Measurements from ENCODE around the gene HAX1. TPM values are rescaled to one million over a fixed set of nuclear protein-coding genes. Genes with fewer than 3 reads are reported as not detected.
"Not testable (repeated sequence)": the region's sequence is repeated elsewhere in the genome, so short reads cannot be mapped to it uniquely, and the experiment has no call there.

The HAX1 gene
- total and polyA plus RNA-seq, 2 donors (not counting 1 experiment from before 2014, with no cell fraction given), result 89.9 to 152 TPM

GRCh38 chr1:154270833-154271232 is 1.6 kb upstream of the HAX1 start:
- TF ChIP-seq, protein P1, sequence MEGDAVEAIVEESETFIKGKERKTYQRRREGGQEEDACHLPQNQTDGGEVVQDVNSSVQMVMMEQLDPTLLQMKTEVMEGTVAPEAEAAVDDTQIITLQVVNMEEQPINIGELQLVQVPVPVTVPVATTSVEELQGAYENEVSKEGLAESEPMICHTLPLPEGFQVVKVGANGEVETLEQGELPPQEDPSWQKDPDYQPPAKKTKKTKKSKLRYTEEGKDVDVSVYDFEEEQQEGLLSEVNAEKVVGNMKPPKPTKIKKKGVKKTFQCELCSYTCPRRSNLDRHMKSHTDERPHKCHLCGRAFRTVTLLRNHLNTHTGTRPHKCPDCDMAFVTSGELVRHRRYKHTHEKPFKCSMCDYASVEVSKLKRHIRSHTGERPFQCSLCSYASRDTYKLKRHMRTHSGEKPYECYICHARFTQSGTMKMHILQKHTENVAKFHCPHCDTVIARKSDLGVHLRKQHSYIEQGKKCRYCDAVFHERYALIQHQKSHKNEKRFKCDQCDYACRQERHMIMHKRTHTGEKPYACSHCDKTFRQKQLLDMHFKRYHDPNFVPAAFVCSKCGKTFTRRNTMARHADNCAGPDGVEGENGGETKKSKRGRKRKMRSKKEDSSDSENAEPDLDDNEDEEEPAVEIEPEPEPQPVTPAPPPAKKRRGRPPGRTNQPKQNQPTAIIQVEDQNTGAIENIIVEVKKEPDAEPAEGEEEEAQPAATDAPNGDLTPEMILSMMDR (conservative IDR thresholded peaks at IDR 0.05 in 1 of 2, IDR thresholded peaks at IDR 0.05 in 1 of 2; ENCODE audit: low read depth in 1 of 2, low read length in 2 of 2), result no peak
- TF ChIP-seq EZH2 (IDR thresholded peaks at IDR 0.05; ENCODE audit: low read length, missing control alignments), result no peak
- Histone ChIP-seq H3K4me3 (replicated peaks in 1 of 4; ENCODE audit: control extremely low read depth in 1 of 4, insufficient read depth in 1 of 4, low read depth in 3 of 4, low read length in 4 of 4) (no peak overlapping the region), H3K9me3 (ENCODE audit: control insufficient read depth, insufficient read depth, low read depth, low read length) (no peaks in the 10 kb centered on the region), H2AFZ (ENCODE audit: low read length) (no peak overlapping the region), H3K4me1 (ENCODE audit: control insufficient read depth, extremely low read depth, insufficient read depth, low read length) (peaks cover 6% of the 10 kb centered on the region), H3K27me3 (ENCODE audit: control insufficient read depth, insufficient read depth, low read length) (no peaks in the 10 kb centered on the region), H4K20me1 (ENCODE audit: control insufficient read depth, extremely low read depth, insufficient read depth, low read length) (no peaks in the 10 kb centered on the region), H3K27ac (ENCODE audit: insufficient read depth, low read length) (no peak overlapping the region), H3K79me2 (ENCODE audit: control insufficient read depth, insufficient read depth, low read length) (peaks cover 11% of the 10 kb centered on the region), H3K4me2 (ENCODE audit: extremely low read depth, insufficient read depth, low read length) (no peak overlapping the region), H3K9ac (ENCODE audit: insufficient read depth, low read length) (no peak overlapping the region), H3K36me3 (ENCODE audit: control insufficient read depth, insufficient read depth, low read length) (peaks cover 14% of the 10 kb centered on the region)
- DNase-seq (ENCODE audit: low read depth in 2 of 2), result no peak

DNA sequence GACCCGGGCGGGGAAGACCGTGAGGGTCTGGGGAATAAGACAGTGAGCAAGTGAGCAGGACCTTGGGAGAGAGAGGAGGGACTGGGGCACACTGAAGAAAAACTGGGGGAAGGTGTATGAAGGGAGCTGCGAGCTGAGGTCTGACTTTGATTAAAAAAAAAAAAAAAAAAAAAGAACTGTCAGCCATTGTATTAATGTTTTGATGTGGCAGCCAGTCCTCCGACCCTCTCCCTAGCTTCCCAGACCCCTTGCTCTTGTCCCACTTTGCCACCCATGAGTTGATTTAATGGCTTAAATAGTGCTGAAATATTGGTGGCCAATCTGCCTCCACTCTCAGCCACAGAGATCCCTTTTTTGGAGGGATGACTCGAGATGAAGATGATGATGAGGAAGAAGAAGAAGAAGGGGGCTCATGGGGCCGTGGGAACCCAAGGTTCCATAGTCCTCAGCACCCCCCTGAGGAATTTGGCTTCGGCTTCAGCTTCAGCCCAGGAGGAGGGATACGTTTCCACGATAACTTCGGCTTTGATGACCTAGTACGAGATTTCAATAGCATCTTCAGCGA is 652 bp downstream of the HAX1 start:
- H3K4me1 ChIP-seq (ENCODE audit: control insufficient read depth, extremely low read depth, insufficient read depth, low read length), result peaks cover 6% of the 10 kb centered on the region
- H3K27ac ChIP-seq (ENCODE audit: insufficient read depth, low read length), result peak overlapping the region; percentile 86
- H3K9me3 ChIP-seq (ENCODE audit: control insufficient read depth, insufficient read depth, low read depth, low read length), result no peaks in the 10 kb centered on the region
- peaks cover 9% of the 10 kb centered on the region for H3K36me3 ChIP-seq (ENCODE audit: control insufficient read depth, insufficient read depth, low read length)
- peak overlapping the region; percentile 73 for H2AFZ ChIP-seq (ENCODE audit: low read length)
- peaks cover 11% of the 10 kb centered on the region for H3K79me2 ChIP-seq (ENCODE audit: control insufficient read depth, insufficient read depth, low read length)
- H4K20me1 ChIP-seq (ENCODE audit: control insufficient read depth, extremely low read depth, insufficient read depth, low read length), result no peaks in the 10 kb centered on the region
- TF ChIP-seq, protein P1 (conservative IDR thresholded peaks at IDR 0.05 in 1 of 2, IDR thresholded peaks at IDR 0.05 in 1 of 2; ENCODE audit: low read depth in 1 of 2, low read length in 2 of 2), result no peak
- TF ChIP-seq EZH2 (IDR thresholded peaks at IDR 0.05; ENCODE audit: low read length, missing control alignments), result no peak
- H3K4me2 ChIP-seq (ENCODE audit: extremely low read depth, insufficient read depth, low read length), result peak overlapping the region; percentile 82
- DNase-seq (ENCODE audit: low read depth in 2 of 2), result no peak
- H3K9ac ChIP-seq (ENCODE audit: insufficient read depth, low read length), result peak overlapping the region; percentile 74
- H3K27me3 ChIP-seq (ENCODE audit: control insufficient read depth, insufficient read depth, low read length), result no peaks in the 10 kb centered on the region
- peak overlapping the region; percentile 79 to 90 (median 86) for H3K4me3 ChIP-seq (replicated peaks in 1 of 4; ENCODE audit: control extremely low read depth in 1 of 4, insufficient read depth in 1 of 4, low read depth in 3 of 4, low read length in 4 of 4)

DNA sequence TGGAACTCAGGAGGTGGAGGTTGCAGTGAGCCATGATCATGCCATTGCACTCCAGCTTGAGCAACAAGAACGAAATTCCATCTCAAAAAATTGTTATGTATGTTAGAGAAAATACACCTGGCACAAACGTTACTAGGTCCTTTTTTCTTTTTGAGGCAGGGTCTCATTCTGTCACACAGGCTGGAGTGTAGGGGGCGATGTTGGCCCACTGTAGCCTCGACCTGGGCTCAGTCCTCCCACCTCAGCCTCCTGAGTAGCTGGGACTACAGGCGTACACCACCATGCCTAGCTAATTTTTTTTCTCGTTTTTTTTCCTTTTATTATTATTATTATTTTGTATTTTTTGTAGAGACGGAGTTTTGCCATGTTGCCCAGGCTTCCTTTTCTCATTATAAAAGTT is 4.4 kb downstream of the HAX1 start:
- TF ChIP-seq EZH2 (IDR thresholded peaks at IDR 0.05; ENCODE audit: low read length, missing control alignments), result no peak
- TF ChIP-seq, protein P1 (conservative IDR thresholded peaks at IDR 0.05 in 1 of 2, IDR thresholded peaks at IDR 0.05 in 1 of 2; ENCODE audit: low read depth in 1 of 2, low read length in 2 of 2), result peak in 1 of 2 donors; percentile 31
- Histone ChIP-seq H3K9me3 (ENCODE audit: control insufficient read depth, insufficient read depth, low read depth, low read length) (no peaks in the 10 kb centered on the region), H3K4me3 (replicated peaks in 1 of 4; ENCODE audit: control extremely low read depth in 1 of 4, insufficient read depth in 1 of 4, low read depth in 3 of 4, low read length in 4 of 4) (no peak overlapping the region), H3K27ac (ENCODE audit: insufficient read depth, low read length) (no peak overlapping the region), H3K79me2 (ENCODE audit: control insufficient read depth, insufficient read depth, low read length) (peaks cover 11% of the 10 kb centered on the region), H3K4me2 (ENCODE audit: extremely low read depth, insufficient read depth, low read length) (no peak overlapping the region), H3K27me3 (ENCODE audit: control insufficient read depth, insufficient read depth, low read length) (no peaks in the 10 kb centered on the region), H4K20me1 (ENCODE audit: control insufficient read depth, extremely low read depth, insufficient read depth, low read length) (no peaks in the 10 kb centered on the region), H2AFZ (ENCODE audit: low read length) (no peak overlapping the region), H3K36me3 (ENCODE audit: control insufficient read depth, insufficient read depth, low read length) (no peaks in the 10 kb centered on the region), H3K9ac (ENCODE audit: insufficient read depth, low read length) (no peak overlapping the region), H3K4me1 (ENCODE audit: control insufficient read depth, extremely low read depth, insufficient read depth, low read length) (peaks cover 4% of the 10 kb centered on the region)
- no peak for DNase-seq (ENCODE audit: low read depth in 2 of 2)

DNA sequence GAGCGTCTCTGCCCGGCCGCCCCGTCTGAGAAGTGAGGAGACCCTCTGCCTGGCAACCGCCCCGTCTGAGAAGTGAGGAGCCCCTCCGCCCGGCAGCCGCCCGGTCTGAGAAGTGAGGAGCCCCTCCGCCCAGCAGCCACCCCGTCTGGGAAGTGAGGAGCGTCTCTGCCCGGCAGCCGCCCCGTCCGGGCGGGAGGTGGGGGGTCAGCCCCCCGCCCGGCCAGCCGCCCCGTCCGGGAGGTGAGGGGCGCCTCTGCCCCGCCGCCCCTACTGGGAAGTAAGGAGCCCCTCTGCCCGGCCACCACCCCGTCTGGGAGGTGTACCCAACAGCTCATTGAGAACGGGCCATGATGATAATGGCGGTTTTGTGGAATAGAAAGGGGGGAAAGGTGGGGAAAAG is 15.2 kb downstream of the HAX1 start:
- not testable (repeated sequence) for DNase-seq (ENCODE audit: low read depth in 2 of 2); H3K9me3 ChIP-seq (ENCODE audit: control insufficient read depth, insufficient read depth, low read depth, low read length); H3K36me3 ChIP-seq (ENCODE audit: control insufficient read depth, insufficient read depth, low read length); H3K4me3 ChIP-seq (replicated peaks in 1 of 4; ENCODE audit: control extremely low read depth in 1 of 4, insufficient read depth in 1 of 4, low read depth in 3 of 4, low read length in 4 of 4); H3K79me2 ChIP-seq (ENCODE audit: control insufficient read depth, insufficient read depth, low read length); H2AFZ ChIP-seq (ENCODE audit: low read length); H3K4me2 ChIP-seq (ENCODE audit: extremely low read depth, insufficient read depth, low read length); H3K4me1 ChIP-seq (ENCODE audit: control insufficient read depth, extremely low read depth, insufficient read depth, low read length); H4K20me1 ChIP-seq (ENCODE audit: control insufficient read depth, extremely low read depth, insufficient read depth, low read length); H3K27ac ChIP-seq (ENCODE audit: insufficient read depth, low read length); H3K27me3 ChIP-seq (ENCODE audit: control insufficient read depth, insufficient read depth, low read length); H3K9ac ChIP-seq (ENCODE audit: insufficient read depth, low read length)
